HG03571 (cell line): ENCODE measurements around the gene TACC2.
"Not testable (repeated sequence)": the region's sequence is repeated elsewhere in the genome, so short reads cannot be mapped to it uniquely, and the experiment has no call there.

Source experiments
- ATAC-seq: cut with Tn5 transposase; IDR thresholded peaks from one replicate; pipeline ENCODE4 v1.9.1; 2021; ENCODE audit not compliant: unreplicated experiment

Gene TACC2

GRCh38 chr10:122186816-122187810 is 198.2 kb downstream of the TACC2 start:
- ATAC-seq, result no peak

- ATAC-seq, result no peak
These were observed 199.7 kb downstream of the TACC2 start for GRCh38 chr10:122188706-122189105.

GRCh38 chr10:122189185-122189584 is 200.2 kb downstream of the TACC2 start:
- no peak for ATAC-seq

- no peak for ATAC-seq
These were observed 201.4 kb downstream of the TACC2 start for GRCh38 chr10:122190176-122190943.

GRCh38 chr10:122191936-122192541 is 203.1 kb downstream of the TACC2 start:
- ATAC-seq, result no peak

- ATAC-seq, result no peak
These were observed 205.3 kb downstream of the TACC2 start for GRCh38 chr10:122194251-122194650.

GRCh38 chr10:122196218-122196617 is 207.3 kb downstream of the TACC2 start:
- no peak for ATAC-seq

- ATAC-seq, result no peak
These were observed 208.8 kb downstream of the TACC2 start for GRCh38 chr10:122197611-122198222.

- ATAC-seq, result no peak
These were observed 209.7 kb downstream of the TACC2 start for GRCh38 chr10:122198631-122199030.

- ATAC-seq, result no peak
These were observed 210.1 kb downstream of the TACC2 start for GRCh38 chr10:122199070-122199469.

GRCh38 chr10:122199689-122200088 is 210.7 kb downstream of the TACC2 start:
- no peak for ATAC-seq

- no peak for ATAC-seq
These were observed 212.4 kb downstream of the TACC2 start for GRCh38 chr10:122201401-122201800.

GRCh38 chr10:122203180-122203579 is 214.2 kb downstream of the TACC2 start:
- not testable (repeated sequence) for ATAC-seq

- ATAC-seq, result no peak
These were observed 215.9 kb downstream of the TACC2 start for GRCh38 chr10:122204691-122205489.

GRCh38 chr10:122206471-122207065 is 217.6 kb downstream of the TACC2 start:
- ATAC-seq, result no peak

- ATAC-seq, result no peak
These were observed 218.2 kb downstream of the TACC2 start for GRCh38 chr10:122207163-122207562.

GRCh38 chr10:122207596-122207995 is 218.6 kb downstream of the TACC2 start:
- no peak for ATAC-seq

GRCh38 chr10:122208571-122209430 is 219.8 kb downstream of the TACC2 start:
- no peak for ATAC-seq
